Metanephros (tissue), 2 donors: ENCODE results near the gene POU2AF3. TPM values are rescaled to one million over a fixed set of nuclear protein-coding genes. Genes with fewer than 3 reads are reported as not detected.

Experiments used
- small RNA-seq: library from RNA; depleted of rRNA; stranded (forward); fragments of <200 nt; gene quantifications from one replicate; pipeline ENCODE3, GENCODE V24; 2014; ENCODE audit warnings: low replicate concordance
- total RNA-seq: library from RNA; depleted of rRNA; stranded (reverse); fragments of >200 nt; gene quantifications from one replicate; pipeline ENCODE4 v1.2.3, GENCODE V29; 2014

Gene POU2AF3
- total RNA-seq, result 4.0 TPM

GRCh38 chr11:111298413-111299100 is at the start of gene POU2AF3:
Gene POU2AF3, plus strand, starts transcription at chr11:111298546. Its CDS starts 36 bp downstream, at chr11:111298582.

Small RNA genes within 50 kb of the gene (small RNA-seq; reads per million reads assigned to genes)
- gene MIR4491, result not detected

Other genes with a start within 250 kb of the POU2AF3 start
- not detected for gene POU2AF2, start 52.8 kb upstream of the POU2AF3 start, total RNA-seq
- 0.82 TPM for gene POU2AF1, start 80.7 kb downstream of the POU2AF3 start, total RNA-seq
- not detected for gene BTG4, start 213.8 kb downstream of the POU2AF3 start, total RNA-seq
- gene HOATZ, start 216.2 kb downstream of the POU2AF3 start, total RNA-seq, result not detected
- gene LAYN, start 242.2 kb downstream of the POU2AF3 start, total RNA-seq, result 7.9 TPM